HG02973 (cell line): ENCODE results near the gene HAGHL.

Experiments
- ATAC-seq: cut with Tn5 transposase; IDR thresholded peaks from one replicate; pipeline ENCODE4 v1.9.1; 2021; ENCODE audit warnings: moderate library complexity; ENCODE audit not compliant: unreplicated experiment

HAGHL gene

GRCh38 chr16:726438-727290, at the start of gene HAGHL, which contains the start of gene CCDC78:
TSS of gene HAGHL (plus strand) at chr16:727106. CDS start at chr16:727510, 404 bp downstream.
TSS of gene CCDC78 (minus strand) at chr16:726443. CDS start at chr16:726367, 76 bp downstream.
- ATAC-seq = no peak

DNA sequence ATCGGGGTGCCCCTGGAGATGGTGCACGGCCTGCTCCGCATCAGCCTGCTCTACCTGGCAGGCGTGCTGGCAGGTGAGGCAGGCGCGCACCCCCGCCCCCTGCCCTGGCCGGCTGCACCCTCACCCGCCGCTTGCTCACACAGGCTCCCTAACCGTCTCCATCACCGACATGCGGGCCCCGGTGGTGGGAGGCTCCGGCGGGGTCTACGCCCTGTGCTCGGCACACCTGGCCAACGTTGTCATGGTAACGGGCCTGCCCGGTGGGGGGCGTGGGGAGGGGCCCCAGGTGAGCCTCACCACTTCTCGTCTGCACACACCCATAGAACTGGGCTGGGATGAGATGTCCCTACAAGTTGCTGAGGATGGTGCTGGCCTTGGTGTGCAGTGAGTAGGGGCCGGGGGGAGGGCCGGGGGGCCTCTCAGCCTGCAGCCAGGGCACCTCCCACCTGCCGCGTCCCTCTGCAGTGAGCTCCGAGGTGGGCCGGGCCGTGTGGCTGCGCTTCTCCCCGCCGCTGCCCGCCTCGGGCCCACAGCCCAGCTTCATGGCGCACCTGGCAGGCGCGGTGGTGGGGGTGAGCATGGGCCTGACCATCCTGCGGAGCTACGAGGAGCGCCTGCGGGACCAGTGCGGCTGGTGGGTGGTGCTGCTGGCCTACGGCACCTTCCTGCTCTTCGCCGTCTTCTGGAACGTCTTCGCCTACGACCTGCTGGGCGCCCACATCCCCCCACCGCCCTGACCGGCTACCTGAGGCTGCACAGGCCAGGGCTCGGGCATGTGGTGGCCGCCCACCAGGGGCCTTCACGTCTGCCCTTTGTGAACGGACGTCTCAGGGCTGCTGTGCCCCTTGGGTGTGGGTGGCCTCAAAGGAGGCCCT, 49.4 kb upstream of the HAGHL start:
- ATAC-seq = no peak

GRCh38 chr16:678209-678857, 48.6 kb upstream of the HAGHL start:
- ATAC-seq = no peak

- no peak for ATAC-seq
Measured at GRCh38 chr16:678858-679813, 47.8 kb upstream of the HAGHL start.

- no peak for ATAC-seq
Measured at GRCh38 chr16:679814-680624, 46.9 kb upstream of the HAGHL start, which contains the start of gene STUB1. TSS of gene STUB1 (plus strand) at chr16:680410. CDS start at chr16:680526, 116 bp downstream.

DNA sequence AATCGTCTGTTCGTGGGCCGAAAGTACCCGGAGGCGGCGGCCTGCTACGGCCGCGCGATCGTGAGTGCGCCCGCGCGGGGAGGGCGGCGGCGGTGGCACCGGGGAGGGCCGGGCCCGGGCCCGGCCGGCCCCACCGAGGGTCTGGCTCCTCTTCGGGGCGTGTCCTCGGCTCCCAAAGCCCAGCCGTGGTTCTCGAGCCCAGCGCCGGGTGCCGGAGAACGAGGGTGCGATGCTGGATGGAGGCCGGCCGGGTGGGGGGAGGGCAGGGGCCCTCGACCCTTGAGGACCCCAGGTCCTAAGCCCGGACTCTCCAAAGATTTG, 46.3 kb upstream of the HAGHL start:
- no peak for ATAC-seq

DNA sequence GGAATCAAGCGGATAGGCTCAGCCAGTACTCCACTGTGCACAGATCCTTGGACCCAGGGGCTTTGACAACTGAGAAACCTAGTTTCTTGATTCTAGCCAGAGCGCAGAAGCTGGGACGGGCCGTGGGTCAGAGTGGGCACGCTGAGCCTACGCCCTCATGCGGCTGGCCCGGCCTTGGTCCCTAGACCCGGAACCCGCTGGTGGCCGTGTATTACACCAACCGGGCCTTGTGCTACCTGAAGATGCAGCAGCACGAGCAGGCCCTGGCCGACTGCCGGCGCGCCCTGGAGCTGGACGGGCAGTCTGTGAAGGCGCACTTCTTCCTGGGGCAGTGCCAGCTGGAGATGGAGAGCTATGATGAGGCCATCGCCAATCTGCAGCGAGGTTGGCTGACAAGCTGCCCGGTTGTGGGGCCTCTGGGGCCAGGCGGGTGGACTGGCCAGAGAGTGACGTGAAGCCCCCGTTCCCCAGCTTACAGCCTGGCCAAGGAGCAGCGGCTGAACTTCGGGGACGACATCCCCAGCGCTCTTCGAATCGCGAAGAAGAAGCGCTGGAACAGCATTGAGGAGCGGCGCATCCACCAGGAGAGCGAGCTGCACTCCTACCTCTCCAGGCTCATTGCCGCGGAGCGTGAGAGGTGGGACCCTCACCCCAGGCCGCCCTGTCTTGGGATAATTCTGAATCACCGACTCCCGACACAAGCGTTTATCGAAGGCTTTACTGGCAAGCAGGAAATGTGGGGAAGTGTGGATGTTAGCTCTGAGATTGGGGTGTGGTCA, 45.8 kb upstream of the HAGHL start:
- ATAC-seq = no peak

DNA sequence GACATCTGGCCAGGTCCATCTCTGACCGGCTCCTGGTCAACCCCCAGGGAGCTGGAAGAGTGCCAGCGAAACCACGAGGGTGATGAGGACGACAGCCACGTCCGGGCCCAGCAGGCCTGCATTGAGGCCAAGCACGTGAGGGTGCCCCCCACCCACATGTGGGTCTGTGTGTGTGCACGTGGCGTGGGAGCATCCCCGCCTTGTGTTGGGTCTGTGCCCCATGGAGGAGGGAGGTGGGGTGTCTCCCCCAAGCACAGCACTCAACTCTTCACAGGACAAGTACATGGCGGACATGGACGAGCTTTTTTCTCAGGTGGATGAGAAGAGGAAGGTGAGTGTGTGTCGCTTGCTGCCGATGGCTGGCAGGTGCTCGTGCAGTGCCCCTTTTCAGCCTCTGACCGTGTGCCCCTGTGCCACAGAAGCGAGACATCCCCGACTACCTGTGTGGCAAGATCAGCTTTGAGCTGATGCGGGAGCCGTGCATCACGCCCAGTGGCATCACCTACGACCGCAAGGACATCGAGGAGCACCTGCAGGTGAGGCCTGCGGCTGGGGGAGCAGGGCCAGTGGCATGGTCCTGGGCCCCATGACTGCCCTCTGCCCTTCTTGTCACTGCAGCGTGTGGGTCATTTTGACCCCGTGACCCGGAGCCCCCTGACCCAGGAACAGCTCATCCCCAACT, 45.0 kb upstream of the HAGHL start:
- no peak for ATAC-seq

DNA sequence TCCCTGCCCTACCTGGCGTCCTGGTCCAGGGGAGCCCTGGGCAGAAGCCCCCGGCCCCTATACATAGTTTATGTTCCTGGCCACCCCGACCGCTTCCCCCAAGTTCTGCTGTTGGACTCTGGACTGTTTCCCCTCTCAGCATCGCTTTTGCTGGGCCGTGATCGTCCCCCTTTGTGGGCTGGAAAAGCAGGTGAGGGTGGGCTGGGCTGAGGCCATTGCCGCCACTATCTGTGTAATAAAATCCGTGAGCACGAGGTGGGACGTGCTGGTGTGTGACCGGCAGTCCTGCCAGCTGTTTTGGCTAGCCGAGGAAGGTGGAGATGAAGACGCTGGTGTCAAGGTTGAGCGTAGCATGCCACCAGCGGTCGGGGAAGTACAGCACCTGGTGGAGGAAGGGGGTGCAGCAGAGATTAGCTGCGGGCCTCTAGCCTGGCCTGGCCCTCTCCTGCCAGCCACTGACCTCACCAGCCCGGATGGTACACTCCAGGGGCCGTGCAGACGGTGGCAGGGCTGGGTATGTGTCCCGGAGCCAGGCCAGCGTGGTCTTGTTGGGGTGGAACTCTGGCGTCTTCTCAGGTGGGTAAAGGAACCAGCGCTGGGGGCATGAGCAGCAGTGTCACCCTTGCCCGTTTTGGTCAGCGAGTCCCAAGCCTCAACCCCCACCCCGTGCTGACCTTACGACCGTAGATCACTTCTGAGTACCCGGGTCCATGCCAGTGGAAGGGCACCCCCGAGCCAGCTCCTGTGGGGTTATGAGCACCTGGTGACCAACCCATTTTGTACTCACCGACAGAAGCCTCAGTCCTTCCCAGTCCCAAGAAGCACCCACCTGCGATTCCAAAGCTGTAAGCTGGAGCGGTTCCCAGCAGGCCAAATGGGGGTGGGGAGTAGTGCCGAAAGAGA, 44.2 kb upstream of the HAGHL start:
- ATAC-seq = no peak

GRCh38 chr16:683396-684070, 43.4 kb upstream of the HAGHL start:
- ATAC-seq = no peak

DNA sequence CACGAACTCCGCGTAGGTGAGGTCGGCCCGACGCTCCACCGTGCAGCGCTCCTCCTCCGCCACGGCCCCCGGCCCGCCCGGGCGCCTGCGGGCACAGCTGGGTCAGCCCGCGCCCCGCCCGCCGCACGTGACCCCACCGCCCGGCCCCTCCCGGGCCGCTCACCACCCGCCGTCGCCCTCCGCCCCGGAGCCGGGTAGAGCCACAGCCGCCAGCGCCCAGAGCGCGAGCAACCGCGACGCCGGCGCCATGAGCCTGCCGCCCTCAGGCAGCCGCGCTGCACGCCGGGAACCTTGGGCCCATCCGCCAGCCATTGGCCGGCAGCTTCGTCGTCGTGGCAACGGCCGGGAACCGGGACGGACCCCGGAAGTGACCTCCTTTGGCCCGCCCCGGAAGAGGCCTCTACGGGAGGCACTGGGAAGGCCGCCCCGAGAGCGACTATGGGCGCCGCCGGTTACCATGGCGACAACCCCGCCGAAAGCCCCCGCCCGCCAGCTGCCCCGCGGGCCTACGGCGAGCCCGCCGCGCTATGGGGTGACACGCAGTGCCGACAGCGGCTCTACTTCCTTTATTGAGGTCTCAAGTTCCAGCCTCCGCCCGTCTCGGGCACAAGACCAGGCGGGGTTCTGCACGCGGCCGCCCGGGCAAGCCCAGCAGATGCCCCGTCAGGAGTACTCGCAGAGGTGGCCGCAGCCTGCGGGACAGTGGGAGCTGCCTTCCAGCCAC, 42.7 kb upstream of the HAGHL start, which contains the start of gene JMJD8:
Gene JMJD8, minus strand, starts transcription at position 264 of the 724 bp plus-strand sequence. Its CDS starts 15 bp downstream, at position 249.
- peak; percentile 56 for ATAC-seq

DNA sequence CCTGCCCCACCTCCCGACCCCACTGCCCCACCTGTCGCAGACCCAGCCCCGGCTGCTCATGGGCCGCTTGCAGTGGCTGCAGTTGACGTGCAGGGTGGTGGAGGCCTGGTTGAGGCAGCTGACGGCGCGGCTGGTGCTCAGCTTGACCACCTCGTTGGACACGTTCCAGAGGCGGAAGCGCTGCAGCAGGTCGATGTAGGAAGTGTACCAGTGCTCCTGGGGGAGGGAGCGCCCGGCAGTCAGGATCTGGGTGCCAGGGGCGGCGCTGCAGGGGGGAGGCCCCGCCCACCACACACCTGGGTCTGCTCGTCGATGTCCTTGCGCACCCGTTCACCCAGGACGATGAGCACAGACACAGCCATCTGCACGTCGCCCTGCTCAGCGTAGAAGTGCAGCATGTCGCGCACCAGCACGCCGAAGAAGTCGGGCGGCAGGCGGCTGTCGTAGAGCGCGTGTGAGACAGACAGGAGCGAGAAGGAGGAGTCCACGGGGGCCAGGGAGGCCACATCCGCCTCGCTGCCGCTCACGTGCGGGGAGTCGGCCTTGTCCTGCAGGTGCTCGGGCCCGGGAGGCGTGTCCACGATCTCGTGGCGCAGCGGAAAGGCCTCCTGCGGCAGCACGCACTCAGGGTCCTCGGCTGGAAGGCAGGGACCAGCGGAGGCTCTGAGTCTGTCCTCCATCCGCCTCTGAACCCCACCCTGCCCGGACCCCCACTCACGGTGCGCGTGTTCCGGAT, 41.8 kb upstream of the HAGHL start:
- ATAC-seq = no peak

GRCh38 chr16:685967-686366, 40.9 kb upstream of the HAGHL start:
- ATAC-seq = no peak

GRCh38 chr16:686459-687260, 40.2 kb upstream of the HAGHL start:
- ATAC-seq = no peak
